ENCODE results near the gene KRTAP10-12.

DNA sequence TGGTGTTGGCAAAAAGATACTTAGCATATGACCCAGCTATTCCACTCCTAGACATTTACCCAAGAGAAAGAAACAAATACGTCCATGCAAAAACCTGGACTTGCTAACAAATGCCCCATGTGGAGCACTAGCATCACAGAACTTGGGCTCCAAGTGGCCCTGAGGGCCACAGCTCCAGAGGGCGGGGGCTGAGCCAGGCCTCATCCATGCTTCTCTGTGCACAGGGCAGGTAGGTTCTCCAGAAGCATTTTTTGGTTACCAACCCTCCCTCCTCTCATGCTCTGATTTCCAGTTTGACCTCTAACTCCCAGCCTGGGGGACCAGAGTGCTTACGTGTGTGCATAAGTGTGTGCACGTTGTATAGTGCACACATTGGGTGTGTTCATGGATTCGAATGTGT, 32.3 kb upstream of the KRTAP10-12 start:
- TF ChIP-seq CTCF (IDR thresholded peaks at IDR 0.05) (no peak), POLR2A (IDR thresholded peaks at IDR 0.05) (no peak)

Data from heart left ventricle (tissue), 13 donors.